NCI-H146 treated with DMSO at 0.1 percent for 48 hours (cell line): ENCODE measurements around the gene PRKCB.
"Not testable (repeated sequence)": the region's sequence is repeated elsewhere in the genome, so short reads cannot be mapped to it uniquely, and the experiment has no call there.

Source experiments
- DNase-seq: peaks from one replicate; lab custom pipeline; 2025; ENCODE audit not compliant: unreplicated experiment; lab: John Stamatoyannopoulos, UW

The PRKCB gene

GRCh38 chr16:24075931-24076716 is 240.3 kb downstream of the PRKCB start:
- DNase-seq = no peak

- no peak for DNase-seq
These were observed 241.5 kb downstream of the PRKCB start for GRCh38 chr16:24077292-24077691.

GRCh38 chr16:24077966-24078365 is 242.2 kb downstream of the PRKCB start:
- DNase-seq = no peak

GRCh38 chr16:24085666-24086065 is 249.9 kb downstream of the PRKCB start:
- DNase-seq = no peak

- no peak for DNase-seq
These were observed 252.2 kb downstream of the PRKCB start for GRCh38 chr16:24087891-24088410.

- no peak for DNase-seq
These were observed 253.0 kb downstream of the PRKCB start for GRCh38 chr16:24088767-24089166.

GRCh38 chr16:24091125-24091524 is 255.3 kb downstream of the PRKCB start:
- DNase-seq = no peak

- no peak for DNase-seq
These were observed 257.3 kb downstream of the PRKCB start for GRCh38 chr16:24093049-24093448.

GRCh38 chr16:24094660-24095059 is 258.9 kb downstream of the PRKCB start:
- no peak for DNase-seq

GRCh38 chr16:24098896-24099295 is 263.1 kb downstream of the PRKCB start:
- no peak for DNase-seq

GRCh38 chr16:24101431-24101830 is 265.6 kb downstream of the PRKCB start:
- DNase-seq = no peak

- DNase-seq = no peak
These were observed 266.5 kb downstream of the PRKCB start for GRCh38 chr16:24102209-24102660.

GRCh38 chr16:24105471-24105870 is 269.7 kb downstream of the PRKCB start:
- not testable (repeated sequence) for DNase-seq

GRCh38 chr16:24108090-24108489 is 272.3 kb downstream of the PRKCB start:
- DNase-seq = not testable (repeated sequence)

- DNase-seq = no peak
These were observed 276.0 kb downstream of the PRKCB start for GRCh38 chr16:24111724-24112302.

- no peak for DNase-seq
These were observed 277.4 kb downstream of the PRKCB start for GRCh38 chr16:24113115-24113745.

GRCh38 chr16:24114876-24115275 is 279.1 kb downstream of the PRKCB start:
- DNase-seq = no peak

GRCh38 chr16:24116046-24116776 is 280.4 kb downstream of the PRKCB start:
- DNase-seq = no peak

- DNase-seq = no peak
These were observed 281.2 kb downstream of the PRKCB start for GRCh38 chr16:24116989-24117388.

GRCh38 chr16:24117680-24118079 is 281.9 kb downstream of the PRKCB start:
- DNase-seq = no peak

GRCh38 chr16:24118126-24118821 is 282.5 kb downstream of the PRKCB start:
- DNase-seq = no peak
